Measurements from ENCODE around the gene ANKRD33B. TPM values are rescaled to one million over a fixed set of nuclear protein-coding genes. Genes with fewer than 3 reads are reported as not detected.
A peak's percentile ranks its signal among the peaks of the same experiment; 100 is the strongest.
"Not testable (repeated sequence)": the region's sequence is repeated elsewhere in the genome, so short reads cannot be mapped to it uniquely, and the experiment has no call there.

Gene ANKRD33B
- total RNA-seq, 3 donors from 2014 or later (not counting 1 experiment from before 2014, with no cell fraction given): 2.4 to 4.3 (median 3.9) TPM

DNA sequence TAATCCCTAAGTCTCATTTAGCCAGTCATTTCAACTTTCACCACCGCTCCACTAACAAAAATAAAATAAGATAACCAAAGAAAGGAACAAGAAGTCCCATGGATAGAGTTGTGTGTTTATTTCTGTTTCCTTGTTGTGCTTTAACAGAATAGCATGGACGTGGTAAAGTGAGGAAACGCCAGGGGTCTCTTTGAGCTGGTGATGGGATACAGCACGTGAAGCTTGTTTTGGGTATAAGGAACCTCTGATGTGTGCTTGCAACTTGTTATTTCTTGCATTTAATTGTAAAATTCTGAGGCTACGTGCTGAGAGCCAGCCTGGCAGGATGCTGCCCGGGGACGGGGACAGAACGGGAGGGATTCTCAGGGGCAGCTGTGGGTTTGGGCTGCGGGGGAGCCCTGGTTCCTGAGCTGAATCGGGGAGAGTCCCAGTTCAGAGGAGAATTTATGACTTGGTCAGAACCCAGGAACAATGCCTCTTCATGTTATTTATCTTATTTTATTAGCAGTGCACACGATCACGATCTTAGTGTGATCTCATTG is 63.4 kb downstream of the ANKRD33B start:
- WGBS (ENCODE audit: insufficient coverage): 3% methylated on average over 11 of the region's 12 CpGs
- no peaks in the 10 kb centered on the region for H3K36me3 ChIP-seq (ENCODE audit: control insufficient read depth, insufficient read depth, low read length)
- ATAC-seq: peak in 2 of 3 donors; percentile 13 to 14

GRCh38 chr5:10628601-10629000 is 64.7 kb downstream of the ANKRD33B start:
- no peak for TF ChIP-seq CTCF (IDR thresholded peaks at IDR 0.05)
- ATAC-seq: no peak
- no peaks in the 10 kb centered on the region for H3K27me3 ChIP-seq (ENCODE audit: control insufficient read depth, insufficient read depth, low read length)
- Mint-ChIP-seq H3K27ac (peak overlapping the region in 1 of 2 donors; percentile 35), H3K36me3 (no peaks in the 10 kb centered on the region), H3K4me1 (peaks cover 19 to 33% of the 10 kb centered on the region in 2 donors), H3K4me3 (no peak overlapping the region), H3K9me3 (no peaks in the 10 kb centered on the region), H3K27me3 (ENCODE audit: low read depth in 2 of 2) (peaks cover 0 to 6% of the 10 kb centered on the region in 2 donors)
- no peak overlapping the region for H3K27ac ChIP-seq (ENCODE audit: low read length)
- peaks cover 38% of the 10 kb centered on the region for H3K4me1 ChIP-seq (ENCODE audit: control insufficient read depth, insufficient read depth, low read length)
- no peaks in the 10 kb centered on the region for H3K36me3 ChIP-seq (ENCODE audit: control insufficient read depth, insufficient read depth, low read length)
- H3K9me3 ChIP-seq (ENCODE audit: control insufficient read depth, insufficient read depth, low read length): no peaks in the 10 kb centered on the region
- intact Hi-C loops (cut with micrococcal nuclease): loop anchor here (1.0 kb wide), 2 partner anchors 176 to 344 kb away; no protein-coding TSS in a partner anchor
- H3K4me3 ChIP-seq (ENCODE audit: low read length): no peak overlapping the region
- no peak for DNase-seq
- 97% methylated on average over 7 of the region's 7 CpGs for WGBS (ENCODE audit: insufficient coverage)

More for the DNA sequence above, 63.4 kb downstream of the ANKRD33B start:
- Histone ChIP-seq H3K27ac (ENCODE audit: low read length) (no peak overlapping the region), H3K4me3 (ENCODE audit: low read length) (peak overlapping the region; percentile 45), H3K27me3 (ENCODE audit: control insufficient read depth, insufficient read depth, low read length) (no peaks in the 10 kb centered on the region), H3K4me1 (ENCODE audit: control insufficient read depth, insufficient read depth, low read length) (peaks cover 25% of the 10 kb centered on the region), H3K9me3 (ENCODE audit: control insufficient read depth, insufficient read depth, low read length) (no peaks in the 10 kb centered on the region)
- Mint-ChIP-seq H3K36me3 (no peaks in the 10 kb centered on the region), H3K27me3 (ENCODE audit: low read depth in 2 of 2) (peaks cover 0 to 6% of the 10 kb centered on the region in 2 donors), H3K9me3 (no peaks in the 10 kb centered on the region), H3K4me1 (peaks cover 17 to 34% of the 10 kb centered on the region in 2 donors), H3K27ac (peak overlapping the region; percentile 64 to 82), H3K4me3 (peak overlapping the region; percentile 86)
- intact Hi-C loops (cut with micrococcal nuclease): no loop called here
- DNase-seq: no peak
- TF ChIP-seq CTCF (IDR thresholded peaks at IDR 0.05): no peak

- Histone ChIP-seq H3K27ac (ENCODE audit: low read length) (no peak overlapping the region), H3K36me3 (ENCODE audit: control insufficient read depth, insufficient read depth, low read length) (no peaks in the 10 kb centered on the region), H3K4me3 (ENCODE audit: low read length) (no peak overlapping the region), H3K9me3 (ENCODE audit: control insufficient read depth, insufficient read depth, low read length) (no peaks in the 10 kb centered on the region), H3K4me1 (ENCODE audit: control insufficient read depth, insufficient read depth, low read length) (peaks cover 49% of the 10 kb centered on the region), H3K27me3 (ENCODE audit: control insufficient read depth, insufficient read depth, low read length) (no peaks in the 10 kb centered on the region)
- no peak for TF ChIP-seq CTCF (IDR thresholded peaks at IDR 0.05)
- intact Hi-C loops (cut with micrococcal nuclease): no loop called here
- H3K36me3 Mint-ChIP-seq: no peaks in the 10 kb centered on the region
- WGBS (ENCODE audit: insufficient coverage): 88% methylated on average over 5 of the region's 5 CpGs
- H3K4me3 Mint-ChIP-seq: no peak overlapping the region
- ATAC-seq (no peak), DNase-seq (no peak)
- H3K9me3 Mint-ChIP-seq: no peaks in the 10 kb centered on the region
- peaks cover 0 to 6% of the 10 kb centered on the region in 2 donors for H3K27me3 Mint-ChIP-seq (ENCODE audit: low read depth in 2 of 2)
- H3K4me1 Mint-ChIP-seq: peaks cover 28 to 44% of the 10 kb centered on the region in 2 donors
- H3K27ac Mint-ChIP-seq: no peak overlapping the region
Observed at GRCh38 chr5:10629682-10630081, 65.8 kb downstream of the ANKRD33B start.

DNA sequence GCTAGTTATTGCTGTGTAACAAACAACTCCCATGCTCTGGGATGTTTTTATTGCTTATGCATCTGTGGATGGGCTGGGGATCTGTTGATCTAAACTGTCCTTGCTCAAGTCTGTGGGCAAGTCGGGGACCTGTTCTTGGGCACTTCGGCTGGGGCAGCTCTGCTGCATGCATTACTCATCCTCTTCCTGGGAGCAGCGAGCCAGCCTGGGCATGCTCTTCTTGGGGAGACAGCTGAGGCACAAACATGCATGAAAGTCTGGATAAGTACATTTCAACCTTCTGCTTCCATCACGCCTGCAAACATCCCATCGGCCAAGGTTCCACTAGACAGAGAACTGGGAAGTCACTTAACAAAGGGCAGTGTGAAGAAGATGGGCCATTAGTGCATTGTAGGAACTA is 66.3 kb downstream of the ANKRD33B start:
- no peaks in the 10 kb centered on the region for H3K9me3 Mint-ChIP-seq
- H3K27ac Mint-ChIP-seq: no peak overlapping the region
- intact Hi-C loops (cut with micrococcal nuclease): no loop called here

GRCh38 chr5:10630744-10631143 is 66.9 kb downstream of the ANKRD33B start:
- H3K4me3 Mint-ChIP-seq; H3K4me3 ChIP-seq (ENCODE audit: low read length): not testable (repeated sequence)
- H3K4me1 Mint-ChIP-seq: peaks cover 37 to 55% of the 10 kb centered on the region in 2 donors

More for the DNA sequence above, 66.3 kb downstream of the ANKRD33B start:
- Histone ChIP-seq H3K4me1 (ENCODE audit: control insufficient read depth, insufficient read depth, low read length) (peaks cover 54% of the 10 kb centered on the region), H3K4me3 (ENCODE audit: low read length) (no peak overlapping the region), H3K27ac (ENCODE audit: low read length) (no peak overlapping the region), H3K9me3 (ENCODE audit: control insufficient read depth, insufficient read depth, low read length) (no peaks in the 10 kb centered on the region), H3K27me3 (ENCODE audit: control insufficient read depth, insufficient read depth, low read length) (no peaks in the 10 kb centered on the region), H3K36me3 (ENCODE audit: control insufficient read depth, insufficient read depth, low read length) (no peaks in the 10 kb centered on the region)
- DNase-seq (no peak), ATAC-seq (no peak)
- no peak overlapping the region for H3K4me3 Mint-ChIP-seq
- 89% methylated on average over 5 of the region's 5 CpGs for WGBS (ENCODE audit: insufficient coverage)
- no peaks in the 10 kb centered on the region for H3K36me3 Mint-ChIP-seq
- peaks cover 0 to 6% of the 10 kb centered on the region in 2 donors for H3K27me3 Mint-ChIP-seq (ENCODE audit: low read depth in 2 of 2)
- H3K4me1 Mint-ChIP-seq: peaks cover 32 to 49% of the 10 kb centered on the region in 2 donors
- TF ChIP-seq CTCF (IDR thresholded peaks at IDR 0.05): no peak

More at GRCh38 chr5:10630744-10631143, 66.9 kb downstream of the ANKRD33B start:
- H3K27ac Mint-ChIP-seq: peak overlapping the region in 1 of 2 donors; percentile 89
- intact Hi-C loops (cut with micrococcal nuclease); H3K36me3 ChIP-seq (ENCODE audit: control insufficient read depth, insufficient read depth, low read length); H3K9me3 Mint-ChIP-seq; H3K9me3 ChIP-seq (ENCODE audit: control insufficient read depth, insufficient read depth, low read length); DNase-seq; ATAC-seq; H3K36me3 Mint-ChIP-seq; H3K27me3 Mint-ChIP-seq (ENCODE audit: low read depth in 2 of 2); H3K27ac ChIP-seq (ENCODE audit: low read length); H3K27me3 ChIP-seq (ENCODE audit: control insufficient read depth, insufficient read depth, low read length): not testable (repeated sequence)
- H3K4me1 ChIP-seq (ENCODE audit: control insufficient read depth, insufficient read depth, low read length): peaks cover 60% of the 10 kb centered on the region
- 36% methylated on average over 2 of the region's 4 CpGs for WGBS (ENCODE audit: insufficient coverage)
